Activated CD4-positive, alpha-beta T cell treated with anti-CD3 and anti-CD28 coated beads for 4 hours (primary cell): ENCODE data around the gene TP53INP2.
"Not testable (repeated sequence)": the region's sequence is repeated elsewhere in the genome, so short reads cannot be mapped to it uniquely, and the experiment has no call there.

Experiments used
- DNase-seq, 2 donors: peaks; one replicate each; pipeline ENCODE4 v3.0.0-alpha.2; 2020

Gene TP53INP2

DNA sequence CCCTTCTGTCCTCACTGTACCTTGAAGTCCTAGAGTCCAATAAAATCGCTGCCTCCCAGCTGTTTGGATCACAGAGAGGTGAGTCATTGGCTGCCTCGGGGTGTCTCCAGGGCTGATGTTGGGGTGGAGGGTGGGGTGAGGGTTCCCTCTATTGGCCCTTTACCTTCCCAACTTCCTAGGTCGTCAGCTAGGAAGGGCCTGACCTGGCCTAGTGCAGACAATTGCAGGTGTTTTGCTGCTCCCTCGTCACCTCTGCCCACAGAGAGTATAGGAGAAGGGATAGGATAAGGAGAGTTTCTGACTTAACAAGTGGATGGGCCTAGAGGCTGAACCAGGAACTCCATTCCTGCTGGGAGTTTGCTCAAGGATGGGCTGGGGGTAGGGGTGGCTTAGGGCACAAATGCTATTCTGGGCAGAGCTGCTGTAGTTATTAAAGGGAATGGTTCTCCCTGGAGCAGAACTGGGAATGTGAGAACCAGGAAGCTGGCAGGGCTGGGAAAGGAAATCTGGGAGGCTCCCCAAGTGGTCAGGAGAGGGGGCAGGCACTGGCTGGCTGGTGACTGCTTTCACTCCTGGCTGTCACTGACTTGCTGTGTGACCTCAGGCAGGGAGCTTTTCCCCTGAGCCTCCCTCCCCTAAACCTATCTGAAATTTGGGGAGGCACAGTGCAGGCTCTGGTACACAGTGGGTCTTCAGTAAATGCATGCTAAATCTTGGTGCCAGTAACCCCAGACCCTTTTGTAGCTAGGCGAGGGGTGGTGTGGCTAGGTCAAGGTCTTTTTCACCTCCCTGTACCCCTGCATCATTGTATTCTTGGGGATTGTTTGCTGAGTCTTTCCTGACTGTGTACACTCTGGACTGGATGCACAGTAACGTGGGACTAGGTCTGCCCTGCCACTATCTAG is 1.5 kb downstream of the TP53INP2 start:
- no peak for DNase-seq

DNA sequence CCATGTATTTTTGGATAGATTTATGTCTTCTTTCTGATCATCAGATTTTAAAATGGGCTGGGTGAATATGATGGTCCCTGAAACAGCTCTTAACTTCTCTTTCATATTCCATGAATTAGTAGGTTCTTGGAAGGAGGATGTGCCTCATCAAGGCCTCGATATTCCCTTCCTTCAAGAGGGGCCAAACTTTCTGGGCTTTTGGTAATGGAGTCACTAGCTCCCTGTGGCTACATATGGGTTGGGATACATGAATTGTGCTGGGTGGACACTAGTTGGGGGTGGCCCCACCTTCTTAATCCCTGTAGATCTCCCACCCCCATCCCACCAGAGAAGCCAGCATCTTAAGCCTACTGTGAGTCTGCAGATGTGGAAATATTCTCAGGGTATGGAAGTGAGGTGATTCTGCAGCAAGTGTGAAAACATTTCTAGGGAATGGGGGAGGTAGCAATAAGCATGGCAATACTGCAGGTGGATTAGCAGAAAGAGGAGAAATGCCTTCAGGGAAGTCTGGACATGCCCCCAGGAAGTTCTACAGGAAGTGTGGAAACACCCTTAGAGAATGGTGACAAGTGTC is 2.2 kb downstream of the TP53INP2 start:
- DNase-seq: no peak

DNA sequence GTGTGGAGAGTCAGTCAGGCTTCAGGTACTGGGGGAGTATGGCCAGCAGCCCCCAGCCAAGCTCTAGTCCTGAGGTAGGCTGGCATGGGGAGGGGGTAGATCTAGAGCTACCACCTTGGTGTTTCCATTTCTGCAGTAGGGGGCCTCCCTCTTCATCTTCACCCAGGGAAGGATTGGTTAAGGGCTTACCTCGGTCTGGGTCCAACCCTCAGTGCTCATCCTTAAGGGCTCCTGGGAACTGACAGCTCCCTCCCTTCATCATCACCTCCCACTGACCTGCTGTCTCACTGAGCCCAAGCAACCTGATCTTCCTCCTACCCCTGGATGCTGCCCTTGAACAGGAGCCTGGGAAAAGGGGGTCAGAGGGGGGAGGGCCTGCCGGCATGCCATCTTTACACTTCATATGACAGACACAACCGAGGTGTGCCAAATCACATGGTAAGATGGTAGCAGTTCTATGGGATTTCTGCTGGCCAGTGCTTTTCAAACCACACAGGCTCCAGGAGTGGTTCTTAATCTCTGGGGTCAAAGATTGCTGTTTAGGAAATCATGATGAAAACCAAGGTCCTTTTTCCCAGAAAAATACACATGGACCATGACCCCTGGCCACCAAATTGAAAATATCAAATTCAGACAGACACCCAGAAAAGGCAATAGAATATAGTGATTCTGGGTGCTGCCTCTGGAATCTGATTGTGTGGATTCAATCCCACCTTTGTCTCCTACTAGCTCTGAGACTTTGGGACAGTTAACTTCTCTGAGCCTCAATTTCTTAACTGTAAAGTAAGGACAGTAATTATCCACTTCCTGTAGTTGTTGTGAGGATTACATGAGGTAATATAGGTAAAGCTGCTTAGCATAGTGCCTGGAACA is 3.0 kb downstream of the TP53INP2 start:
- DNase-seq: no peak

DNA sequence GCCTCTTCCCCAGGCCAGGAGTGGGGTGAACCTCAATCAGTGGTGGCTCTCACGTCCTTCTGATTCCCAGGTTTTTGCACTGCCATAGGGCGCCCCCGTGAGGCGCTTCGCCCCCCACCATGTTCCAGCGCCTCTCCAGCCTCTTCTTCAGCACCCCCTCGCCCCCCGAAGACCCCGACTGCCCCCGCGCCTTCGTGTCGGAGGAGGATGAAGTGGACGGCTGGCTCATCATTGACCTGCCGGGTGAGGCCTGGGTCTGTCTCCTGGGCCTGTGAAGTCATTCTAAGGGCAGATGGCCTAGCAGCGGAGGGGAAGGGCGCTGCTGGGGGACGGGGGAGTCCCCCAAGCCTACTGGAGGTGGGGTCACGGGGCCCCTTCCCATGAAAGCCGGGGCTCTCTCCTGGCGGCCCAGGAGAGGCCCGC is 4.5 kb downstream of the TP53INP2 start:
- peak; percentile 44 to 54 for DNase-seq

DNA sequence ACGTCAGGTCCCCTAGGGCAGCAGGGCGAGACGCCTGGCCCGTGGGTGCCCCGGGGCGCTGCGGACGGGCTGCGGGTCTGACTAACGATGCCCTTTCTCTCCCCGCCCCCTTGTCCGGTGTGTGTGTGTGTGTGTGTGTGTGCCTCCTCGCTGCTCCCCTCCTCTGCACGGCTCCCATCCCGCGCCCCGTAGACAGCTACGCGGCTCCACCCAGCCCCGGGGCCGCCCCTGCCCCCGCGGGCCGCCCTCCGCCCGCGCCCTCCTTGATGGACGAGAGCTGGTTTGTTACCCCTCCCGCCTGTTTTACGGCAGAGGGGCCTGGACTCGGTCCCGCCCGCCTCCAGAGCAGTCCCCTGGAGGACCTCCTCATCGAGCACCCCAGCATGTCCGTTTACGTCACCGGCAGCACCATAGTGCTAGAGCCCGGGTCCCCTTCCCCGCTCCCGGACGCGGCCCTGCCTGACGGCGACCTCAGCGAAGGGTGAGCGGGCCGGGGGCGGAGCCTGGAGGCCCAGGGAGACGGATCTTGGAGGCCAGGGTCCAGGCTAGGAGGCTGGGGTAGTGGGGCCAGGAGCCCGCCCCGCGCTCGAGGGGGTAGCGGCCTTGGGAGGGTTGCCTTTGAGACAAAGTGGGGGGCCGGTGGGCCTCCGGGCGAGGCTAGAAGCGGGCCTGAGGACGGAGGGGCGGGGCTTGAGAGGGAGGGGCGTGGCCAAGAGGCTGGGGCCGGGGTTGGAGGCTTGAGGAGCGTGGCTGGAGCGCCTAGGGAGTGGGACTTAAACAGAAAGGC is 5.1 kb downstream of the TP53INP2 start:
- DNase-seq: peak; percentile 72 to 75

DNA sequence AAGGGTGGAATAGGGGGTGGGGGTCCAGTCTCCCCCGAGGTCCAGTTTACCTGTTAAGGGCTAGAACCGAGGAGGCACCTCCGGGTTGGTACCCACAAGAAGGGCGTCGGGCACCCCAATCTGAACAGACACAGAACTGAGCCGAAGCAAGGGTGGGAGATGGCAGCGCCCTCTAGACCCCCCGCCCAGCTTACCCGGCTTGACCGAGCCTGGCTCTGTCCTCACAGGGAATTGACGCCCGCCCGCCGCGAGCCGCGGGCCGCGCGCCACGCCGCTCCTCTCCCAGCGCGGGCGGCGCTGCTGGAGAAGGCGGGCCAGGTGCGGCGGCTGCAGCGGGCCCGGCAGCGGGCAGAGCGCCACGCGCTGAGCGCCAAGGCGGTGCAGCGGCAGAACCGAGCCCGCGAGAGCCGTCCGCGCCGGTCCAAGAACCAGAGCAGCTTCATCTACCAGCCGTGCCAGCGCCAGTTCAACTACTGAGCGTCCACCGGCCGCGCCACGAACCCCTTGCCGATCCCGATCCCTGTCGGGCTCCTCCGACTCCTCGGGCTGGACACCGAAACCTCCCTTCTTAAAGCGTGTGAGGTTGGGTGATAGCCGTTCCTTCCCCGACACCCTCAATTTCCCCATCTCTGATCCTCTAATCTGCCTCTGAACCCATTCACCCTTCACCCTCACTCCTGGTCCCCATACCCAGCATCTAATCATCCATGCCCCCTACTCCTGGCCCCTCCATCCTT is 5.9 kb downstream of the TP53INP2 start:
- peak in 1 of 2 donors; percentile 65 for DNase-seq

DNA sequence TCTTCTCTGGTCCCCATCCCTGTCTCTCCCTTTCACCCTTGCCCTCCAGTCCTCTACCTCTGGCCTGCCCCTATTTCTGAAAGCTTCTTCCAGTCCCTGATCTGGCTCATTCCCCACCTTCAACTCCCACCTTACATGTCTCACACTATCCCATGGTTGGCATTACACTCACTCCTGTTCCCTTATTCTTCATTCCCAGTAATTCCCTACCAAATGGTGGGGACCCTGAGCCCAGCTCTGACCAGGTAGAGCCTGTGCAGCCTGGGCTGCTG is 6.4 kb downstream of the TP53INP2 start:
- no peak for DNase-seq

DNA sequence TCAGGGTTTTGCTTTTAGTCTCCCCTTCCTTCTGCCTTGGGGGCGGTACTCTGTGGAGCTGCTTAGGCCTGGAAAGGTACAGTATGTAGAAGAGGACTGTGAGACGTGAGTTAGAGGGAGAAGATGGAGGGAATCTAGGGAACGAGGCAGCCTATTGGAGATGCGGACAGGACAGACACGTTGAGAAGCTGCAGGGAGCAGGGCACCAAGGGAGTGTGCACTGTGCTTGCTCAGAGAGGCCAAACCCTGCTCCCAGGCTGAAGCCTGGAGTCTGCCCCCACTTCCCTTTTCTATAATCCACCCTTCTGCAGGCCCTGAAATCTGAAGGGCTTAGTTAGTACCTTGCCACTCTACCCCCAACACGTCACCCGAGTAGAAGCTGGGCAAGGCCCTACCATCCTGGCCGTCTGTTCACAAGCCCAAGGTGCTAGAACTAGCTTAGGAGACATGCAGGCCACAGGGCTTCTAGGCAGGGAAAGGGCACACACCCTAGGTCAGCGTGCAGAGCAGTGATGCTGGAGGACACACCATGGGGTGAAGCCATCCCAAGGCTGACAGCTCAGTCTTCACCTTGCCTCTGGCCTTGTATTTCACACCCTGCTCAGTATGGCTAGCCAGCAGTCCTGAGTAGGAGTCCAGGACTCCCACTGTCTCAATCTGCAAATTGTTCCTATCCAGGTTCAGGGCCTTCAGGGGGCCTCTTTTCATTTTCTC is 6.9 kb downstream of the TP53INP2 start:
- DNase-seq: no peak

DNA sequence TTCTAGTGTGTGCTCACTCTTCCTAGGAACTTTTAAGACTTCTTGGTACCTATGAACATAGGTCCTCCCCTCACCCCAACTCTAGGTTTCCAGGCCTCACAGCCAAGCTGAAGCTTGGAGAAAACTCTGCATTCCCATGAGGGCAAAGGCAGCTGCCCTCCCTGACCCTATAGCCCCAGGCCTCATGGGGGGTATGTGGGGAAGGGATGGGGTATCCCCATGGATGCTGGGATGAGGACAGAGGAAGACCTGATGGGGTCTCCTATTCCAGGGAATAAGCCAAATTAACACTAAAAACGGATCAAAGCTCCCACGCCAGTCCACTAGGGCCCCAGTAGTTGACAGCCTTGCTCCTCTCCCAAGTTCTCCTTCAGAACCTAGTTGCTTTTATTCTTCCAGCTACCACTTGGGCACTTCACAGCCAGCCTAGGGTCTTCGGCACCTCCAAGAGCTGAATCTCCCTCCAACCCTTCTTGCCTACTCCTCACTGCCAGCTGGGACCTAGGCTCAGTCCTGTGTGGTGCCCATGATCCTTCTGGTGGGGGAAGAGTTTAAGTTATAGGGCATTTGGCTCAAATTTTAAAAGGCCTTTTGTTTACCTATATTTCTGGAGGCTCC is 7.8 kb downstream of the TP53INP2 start:
- no peak for DNase-seq

DNA sequence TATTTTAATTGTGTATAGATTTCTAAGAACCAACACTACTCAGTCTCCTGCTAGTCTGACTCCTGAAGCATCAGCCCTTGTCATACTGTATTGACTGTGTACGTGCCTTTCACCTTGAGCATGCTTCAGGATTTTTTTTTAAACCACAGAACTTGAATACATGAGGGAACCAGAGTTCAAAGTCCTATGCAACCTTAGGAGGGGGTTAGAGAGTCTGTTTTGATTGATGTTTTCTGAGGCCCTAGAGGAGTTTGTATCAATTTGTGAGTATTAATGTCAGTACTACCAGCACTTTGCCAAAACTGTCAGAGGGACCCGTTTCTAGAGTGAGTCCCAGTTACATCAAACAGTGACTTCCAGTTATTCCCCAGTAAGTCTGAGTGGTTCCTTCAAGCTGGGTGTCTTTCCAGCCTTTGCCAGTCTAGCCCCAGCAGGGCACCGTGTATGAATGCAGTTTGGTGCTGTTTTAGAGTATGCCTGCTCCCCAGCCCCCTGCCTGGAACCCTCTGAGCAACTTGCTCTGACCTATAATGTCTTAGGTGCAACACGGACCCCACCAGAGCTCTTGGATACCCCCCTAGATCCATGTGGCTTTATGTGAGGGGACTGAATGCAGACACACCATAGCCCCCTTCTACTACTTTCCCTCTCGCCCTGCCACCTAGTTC is 8.5 kb downstream of the TP53INP2 start:
- no peak for DNase-seq

DNA sequence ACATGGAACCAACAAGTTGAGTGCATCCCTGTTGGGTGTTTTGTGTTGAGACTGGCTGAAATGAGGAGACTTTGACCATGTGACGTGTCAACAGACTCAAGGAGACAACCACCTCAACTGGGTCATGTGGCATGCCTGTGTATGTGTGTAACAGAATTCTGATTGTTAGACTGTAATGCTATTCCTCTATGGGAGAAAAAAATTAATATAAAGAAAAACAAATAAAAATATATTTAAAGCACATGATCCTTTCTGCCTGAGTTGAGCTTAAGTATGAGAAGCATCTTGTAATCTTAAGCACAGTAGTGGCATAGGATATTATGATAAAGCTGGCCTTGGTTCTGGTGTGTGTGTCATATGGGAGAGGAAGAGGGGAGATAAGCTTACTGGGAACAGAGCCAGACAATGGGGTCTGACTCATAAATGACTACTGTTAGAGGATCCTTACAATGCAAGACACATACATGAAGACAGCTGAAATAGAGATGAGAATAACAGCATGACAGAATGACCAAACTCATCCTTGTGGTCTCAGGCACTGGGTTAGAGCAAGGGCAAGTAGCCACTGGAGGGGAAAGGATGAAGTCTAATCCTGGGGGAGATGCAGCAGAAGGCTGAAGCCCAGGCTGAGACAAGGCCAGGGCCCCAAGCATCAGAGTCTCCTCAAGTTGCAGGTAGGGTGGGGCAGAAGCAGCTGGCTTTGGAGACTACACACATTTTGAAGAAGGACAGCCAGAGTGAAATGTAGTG is 9.2 kb downstream of the TP53INP2 start:
- DNase-seq: peak; percentile 9 to 18

DNA sequence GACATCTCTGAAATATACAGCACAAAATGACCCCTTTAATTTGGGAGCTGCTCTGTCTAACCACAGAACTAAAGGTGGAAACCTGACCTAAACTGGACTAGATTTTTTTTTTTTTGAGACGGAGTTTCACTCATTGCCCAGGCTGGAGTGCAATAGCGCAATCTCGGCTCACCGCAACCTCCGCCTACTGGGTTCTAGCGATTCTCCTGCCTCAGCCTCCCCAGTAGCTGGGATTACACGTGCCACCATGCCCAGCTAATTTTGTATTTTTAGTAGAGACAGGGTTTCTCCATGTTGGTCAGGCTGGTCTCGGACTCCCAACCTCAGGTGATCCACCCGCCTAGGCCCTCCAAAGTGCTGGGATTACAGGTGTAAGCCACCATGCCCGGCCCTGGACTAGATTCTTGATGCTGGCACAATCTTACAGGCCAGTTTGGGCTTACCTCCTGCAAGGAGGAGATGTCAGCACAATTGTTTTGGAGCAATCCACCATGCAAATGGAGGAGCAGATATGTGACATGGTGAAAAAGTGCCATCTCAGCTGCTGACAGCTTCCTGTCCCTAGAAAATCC is 9.9 kb downstream of the TP53INP2 start:
- not testable (repeated sequence) for DNase-seq

DNA sequence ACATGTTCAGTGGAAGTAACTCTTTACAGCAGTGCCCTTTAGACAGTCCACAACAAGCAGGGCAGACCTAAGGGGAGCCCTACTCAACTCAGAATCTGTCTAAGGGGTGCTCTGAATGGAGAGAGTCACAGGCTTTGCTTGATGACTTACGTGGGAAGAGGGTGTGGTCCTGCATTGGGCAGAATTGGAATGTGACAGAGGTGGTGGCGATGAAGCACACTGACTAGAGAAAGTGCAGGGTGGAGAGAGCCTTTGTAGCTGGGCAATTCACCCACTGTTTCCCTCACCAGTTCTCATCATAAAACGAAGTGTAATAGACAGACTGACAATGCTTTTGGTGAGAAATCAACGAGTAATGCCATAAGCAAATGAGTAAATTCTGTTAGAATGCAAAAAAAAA is 11.2 kb downstream of the TP53INP2 start:
- no peak for DNase-seq

DNA sequence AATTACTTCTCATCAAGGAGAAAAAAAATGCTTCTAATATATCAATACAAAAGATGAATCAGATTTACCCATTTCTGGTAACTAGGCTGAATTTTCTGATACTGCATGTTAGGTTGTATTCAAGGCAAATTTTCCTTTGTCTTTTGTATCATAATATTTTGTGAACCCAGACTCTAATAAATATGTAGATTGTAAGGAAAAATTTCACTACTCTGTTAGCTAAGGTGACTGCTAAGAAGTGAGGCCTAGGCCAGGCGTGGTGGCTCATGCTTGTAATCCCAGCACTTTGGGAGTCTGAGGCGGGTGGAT is 12.7 kb downstream of the TP53INP2 start:
- DNase-seq: no peak

DNA sequence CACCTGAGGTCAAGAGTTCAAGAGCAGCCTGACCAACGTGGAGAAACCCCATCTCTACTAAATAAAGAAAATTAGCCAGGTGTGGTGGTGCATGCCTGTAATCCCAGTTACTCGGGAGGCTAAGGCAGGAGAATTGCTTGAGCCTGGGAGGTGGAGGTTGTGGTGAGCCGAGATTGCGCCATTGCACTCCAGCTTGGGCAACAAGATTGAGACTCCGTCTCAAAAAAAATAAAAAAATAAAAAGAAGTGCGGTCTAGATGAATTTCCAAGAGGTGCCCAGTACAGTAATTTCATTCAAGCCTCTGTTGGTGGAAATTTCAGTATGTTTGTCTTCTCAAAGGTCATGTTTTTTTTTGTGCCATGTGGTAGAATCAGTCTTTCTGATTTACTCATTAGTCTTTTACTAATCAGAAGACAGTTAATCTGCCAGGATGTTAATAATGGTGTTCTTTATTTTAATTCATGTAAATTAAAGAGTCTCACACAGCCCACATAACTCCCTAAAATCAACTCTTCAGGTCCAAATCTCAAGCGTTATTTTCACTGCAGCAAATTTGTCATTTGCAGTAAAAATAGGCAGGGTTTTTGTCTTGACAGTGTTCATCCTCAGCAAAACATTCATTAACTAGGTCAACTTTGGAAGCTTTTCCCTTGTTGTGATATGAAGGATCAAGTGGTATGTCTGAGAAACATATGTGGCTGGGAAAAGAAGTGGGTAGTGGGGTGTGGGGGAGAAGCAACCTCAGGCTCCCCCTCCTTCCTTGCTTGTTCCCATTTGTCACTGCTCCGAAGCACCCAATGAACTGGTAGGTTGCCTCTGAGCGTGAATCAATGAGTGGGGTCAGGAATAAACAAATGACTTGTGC is 13.3 kb downstream of the TP53INP2 start:
- no peak for DNase-seq

DNA sequence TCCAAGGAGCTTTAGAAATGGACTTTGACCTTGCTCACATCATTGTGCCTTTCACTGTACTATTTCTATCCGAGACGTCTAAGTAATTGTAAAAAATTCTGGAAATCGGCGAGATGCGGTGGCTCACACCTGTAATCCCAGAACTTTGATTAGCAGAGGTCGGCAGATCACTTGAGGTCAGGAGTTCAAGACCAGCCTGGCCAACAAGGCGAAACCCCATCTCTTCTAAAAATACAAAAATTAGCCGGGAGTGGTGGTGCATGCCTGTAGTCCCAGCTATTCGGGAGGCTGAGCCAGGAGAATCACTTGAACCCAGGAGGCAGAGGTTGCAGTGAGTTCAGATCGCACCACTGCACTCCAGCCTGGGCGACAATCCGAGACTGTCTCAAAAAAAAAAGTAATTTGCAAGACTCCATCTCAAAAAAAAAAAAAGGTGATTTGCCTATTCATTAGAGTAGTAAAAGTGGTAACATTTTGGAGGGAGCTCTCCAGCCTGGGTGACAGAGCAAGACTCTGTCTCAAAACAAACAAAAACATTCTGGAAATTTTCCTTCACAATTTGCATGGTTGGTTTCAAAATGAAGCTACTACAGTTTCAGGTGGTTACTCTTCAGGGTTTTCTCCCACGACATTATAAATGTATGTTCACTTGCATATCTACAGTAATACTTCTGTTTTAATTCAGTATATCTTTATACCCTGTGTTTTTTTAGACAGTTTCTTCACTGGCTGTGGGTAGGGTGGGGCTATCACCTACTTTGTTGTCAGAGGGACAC is 15.3 kb downstream of the TP53INP2 start:
- DNase-seq: not testable (repeated sequence)

DNA sequence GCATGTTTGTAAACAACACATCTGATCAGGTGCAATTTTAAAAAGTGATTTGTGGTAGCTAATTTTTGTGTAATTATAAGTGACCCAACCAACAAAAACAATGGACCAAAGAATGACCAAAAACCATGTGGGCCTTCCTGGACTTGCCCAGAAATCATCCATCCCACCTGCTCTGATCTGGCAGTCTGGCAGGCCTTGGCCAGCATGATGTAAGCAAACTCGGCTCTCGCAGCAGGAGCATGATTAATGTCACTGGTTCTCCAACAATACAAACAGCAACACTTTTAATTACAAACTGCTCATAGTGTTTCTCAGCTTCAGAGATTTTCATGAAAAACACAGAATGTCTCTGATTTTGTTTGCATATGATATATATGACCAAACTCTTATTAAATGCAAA is 16.1 kb downstream of the TP53INP2 start:
- no peak for DNase-seq

DNA sequence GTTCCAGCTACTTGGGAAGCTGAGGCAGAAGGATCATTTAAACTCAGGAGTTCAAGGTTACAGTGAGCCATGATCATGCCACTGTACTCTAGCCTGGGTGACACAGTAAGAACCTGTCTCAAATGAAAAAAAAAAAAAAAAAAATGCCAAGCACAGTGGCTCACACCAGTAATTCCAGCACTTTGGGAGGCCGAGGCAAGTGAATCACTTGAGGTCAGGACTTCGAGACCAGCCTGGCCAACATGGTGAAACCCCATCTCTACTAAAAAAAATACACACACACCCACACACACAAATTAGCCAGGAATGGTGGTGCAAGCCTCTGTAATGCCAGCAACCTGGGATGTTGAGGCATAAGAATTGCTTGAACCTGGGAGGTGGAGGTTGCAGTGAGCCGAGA is 18.4 kb downstream of the TP53INP2 start:
- not testable (repeated sequence) for DNase-seq
